IPS DF 4.7 (cell line): Measurements from ENCODE around the gene NELL2.
A peak's percentile ranks its signal among the peaks of the same experiment; 100 is the strongest.
"Not testable (repeated sequence)": the region's sequence is repeated elsewhere in the genome, so short reads cannot be mapped to it uniquely, and the experiment has no call there.

ENCODE experiments used
- DNase-seq: peaks from one replicate; pipeline ENCODE4 v3.0.0-alpha.2; 2013; ENCODE audit warnings: low spot score; ENCODE audit errors: extremely low read depth

NELL2 gene

GRCh38 chr12:44847888-44848702, 28.0 kb downstream of the NELL2 start:
- no peak for DNase-seq

DNA sequence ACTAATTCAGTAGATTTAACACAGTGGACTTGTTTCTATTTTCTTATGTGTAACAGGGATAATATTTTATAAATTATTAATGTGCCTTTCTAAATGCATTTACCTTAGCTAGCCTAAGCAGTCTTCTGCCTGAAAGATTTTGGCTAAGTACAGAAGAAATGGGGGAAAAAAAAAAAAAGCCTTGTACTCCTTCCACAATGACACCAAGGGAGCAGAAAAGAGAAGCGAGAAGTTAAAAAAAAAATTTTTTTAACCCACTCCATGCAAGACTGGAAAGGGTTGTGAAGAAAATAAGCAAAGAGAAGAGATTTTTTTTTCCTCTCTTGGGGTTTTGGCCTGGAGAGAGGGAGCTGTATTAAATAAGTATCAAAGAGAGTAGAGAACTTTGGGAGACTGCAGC, 28.7 kb downstream of the NELL2 start:
- no peak for DNase-seq

GRCh38 chr12:44846826-44847225, 29.3 kb downstream of the NELL2 start:
- no peak for DNase-seq

- no peak for DNase-seq
Observed at GRCh38 chr12:44842669-44843068, 33.4 kb downstream of the NELL2 start.

- DNase-seq = no peak
Observed at GRCh38 chr12:44839785-44840184, 36.3 kb downstream of the NELL2 start.

DNA sequence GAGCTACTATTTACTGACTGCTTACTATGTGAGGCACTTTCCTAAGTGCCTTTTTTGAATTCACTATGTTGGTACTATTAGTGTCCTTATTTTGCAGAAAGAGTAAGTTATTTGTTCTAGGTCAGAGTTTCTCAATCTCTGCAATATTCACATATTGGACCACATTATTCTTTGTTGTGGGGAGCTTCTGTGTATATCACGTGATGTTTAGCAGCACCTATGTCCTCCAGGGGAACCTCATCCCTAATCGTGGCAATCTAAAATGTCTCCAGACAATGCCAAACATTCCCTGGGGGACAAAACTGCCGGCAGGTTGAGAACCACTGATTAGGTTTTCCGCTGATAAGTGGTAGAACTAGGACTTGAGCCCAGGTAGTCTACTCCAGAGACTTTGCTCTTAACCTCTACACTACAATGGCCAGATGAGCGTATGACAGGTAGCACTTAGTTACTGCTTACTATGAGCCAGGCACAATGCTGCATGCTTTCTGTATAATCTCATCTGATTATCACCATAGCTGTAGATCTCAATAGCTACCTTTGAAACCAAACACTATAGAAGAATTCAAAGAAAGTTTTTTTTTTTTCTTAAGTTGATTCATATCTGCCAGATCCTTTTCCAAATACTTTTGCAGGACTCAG, 38.9 kb downstream of the NELL2 start:
- no peak for DNase-seq

- no peak for DNase-seq
Observed at GRCh38 chr12:44835641-44836379, 40.3 kb downstream of the NELL2 start.

- not testable (repeated sequence) for DNase-seq
Observed at GRCh38 chr12:44834996-44835395, 41.1 kb downstream of the NELL2 start.

- no peak for DNase-seq
Observed at GRCh38 chr12:44833561-44833960, 42.6 kb downstream of the NELL2 start.

GRCh38 chr12:44830566-44831055, 45.5 kb downstream of the NELL2 start:
- DNase-seq = no peak

- no peak for DNase-seq
Observed at GRCh38 chr12:44829045-44829444, 47.1 kb downstream of the NELL2 start.

- no peak for DNase-seq
Observed at GRCh38 chr12:44827832-44828438, 48.2 kb downstream of the NELL2 start.

DNA sequence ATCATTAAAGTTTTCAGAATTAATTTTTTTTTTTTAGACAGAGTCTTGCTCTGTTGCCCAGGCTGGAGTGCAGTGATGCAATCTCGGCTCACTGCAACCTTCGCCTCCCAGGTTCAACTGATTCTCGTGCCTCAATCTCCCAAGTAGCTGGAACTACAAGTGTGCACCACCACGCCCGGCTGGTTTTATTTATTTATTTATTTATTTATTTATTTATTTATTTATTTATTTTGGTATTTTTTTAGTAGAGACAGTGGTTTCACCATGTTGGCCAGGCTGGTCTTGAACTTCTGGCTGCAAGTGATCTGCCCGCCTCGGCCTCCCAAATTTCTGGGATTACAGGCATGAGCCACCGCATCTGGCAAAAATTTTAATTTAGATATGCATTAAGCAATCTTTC, 54.4 kb downstream of the NELL2 start:
- not testable (repeated sequence) for DNase-seq

GRCh38 chr12:44819884-44820283, 56.2 kb downstream of the NELL2 start:
- no peak for DNase-seq

DNA sequence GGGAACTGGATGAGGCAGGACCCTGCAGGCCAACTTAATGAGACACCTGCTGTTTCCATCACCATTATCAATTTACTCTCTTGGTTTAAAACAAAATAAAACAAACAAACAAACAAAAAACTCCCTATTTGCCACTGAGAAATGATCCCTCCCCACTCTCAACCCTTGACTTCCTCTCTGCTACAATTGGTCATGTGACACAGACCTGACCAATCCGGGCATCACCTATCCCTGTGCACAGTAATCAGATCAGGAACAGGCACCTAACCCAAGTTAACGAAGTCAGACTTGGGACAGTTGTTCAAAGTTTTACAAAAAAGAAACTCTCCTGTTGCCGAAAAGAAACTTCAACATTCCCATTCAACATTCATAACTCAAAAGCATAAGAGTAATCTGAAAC, 58.4 kb downstream of the NELL2 start:
- no peak for DNase-seq

DNA sequence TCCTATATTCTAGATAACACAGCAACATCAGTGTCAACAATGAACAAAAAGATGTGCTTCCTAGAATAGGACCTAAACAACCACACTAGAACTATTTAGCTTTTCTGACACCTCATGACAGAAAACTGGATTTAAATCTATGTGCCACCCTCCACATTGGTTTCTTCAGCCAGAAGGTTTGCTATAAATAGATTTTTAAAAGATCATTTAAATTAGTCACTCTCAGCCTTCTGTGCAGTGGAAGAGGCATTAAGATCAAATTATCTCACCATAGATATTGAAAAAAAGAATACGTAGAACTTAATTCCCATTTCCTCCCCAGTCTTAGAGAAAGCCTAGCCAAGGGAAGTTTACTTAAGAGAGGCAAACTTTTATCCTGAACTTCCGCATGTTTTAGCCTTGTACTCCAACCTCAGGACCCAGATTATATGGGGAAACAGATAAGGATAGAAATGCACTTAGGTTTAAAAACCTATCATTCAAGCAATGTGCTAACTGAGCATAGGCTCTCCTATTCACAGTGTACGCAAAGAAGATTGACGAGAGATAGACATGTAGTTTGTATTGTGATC, 59.6 kb downstream of the NELL2 start:
- DNase-seq = no peak

- peak; percentile 5 for DNase-seq
Observed at GRCh38 chr12:44812062-44812461, 64.1 kb downstream of the NELL2 start.

GRCh38 chr12:44804068-44804467, 72.0 kb downstream of the NELL2 start:
- no peak for DNase-seq

- no peak for DNase-seq
Observed at GRCh38 chr12:44795970-44796369, 80.1 kb downstream of the NELL2 start.

- DNase-seq = no peak
Observed at GRCh38 chr12:44788731-44789130, 87.4 kb downstream of the NELL2 start.

DNA sequence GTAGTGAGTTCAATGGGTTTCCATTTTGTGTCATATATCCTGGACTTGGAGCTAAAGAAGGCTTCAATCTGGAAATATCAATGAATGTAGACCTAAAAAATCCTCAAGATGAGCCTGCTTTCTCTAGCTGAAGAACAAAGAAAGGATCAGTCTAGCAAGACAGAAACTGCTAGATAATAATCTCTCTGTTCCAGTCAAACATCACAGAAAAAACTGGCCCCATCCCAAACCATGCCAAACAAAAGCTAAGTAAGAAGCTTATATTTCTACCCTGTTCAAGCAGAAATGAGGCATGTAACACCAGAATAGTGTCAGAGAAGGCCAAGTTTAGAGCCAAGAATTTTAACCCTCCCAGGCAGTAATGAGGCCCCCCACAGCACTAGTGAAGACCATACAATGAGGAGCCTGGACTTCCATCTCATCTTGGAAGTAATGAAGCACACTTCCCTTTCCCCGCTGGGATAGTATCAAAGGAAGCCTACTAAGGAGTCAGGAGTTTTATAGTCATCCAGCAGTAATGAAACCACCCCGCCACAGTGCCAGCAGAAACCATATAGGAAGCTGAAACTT, 95.8 kb downstream of the NELL2 start:
- DNase-seq = no peak
